ENCODE data around the gene BDKRB2.

The BDKRB2 gene
- 0 to 0.06 reads per million in 2 experiments for total RNA-seq

DNA sequence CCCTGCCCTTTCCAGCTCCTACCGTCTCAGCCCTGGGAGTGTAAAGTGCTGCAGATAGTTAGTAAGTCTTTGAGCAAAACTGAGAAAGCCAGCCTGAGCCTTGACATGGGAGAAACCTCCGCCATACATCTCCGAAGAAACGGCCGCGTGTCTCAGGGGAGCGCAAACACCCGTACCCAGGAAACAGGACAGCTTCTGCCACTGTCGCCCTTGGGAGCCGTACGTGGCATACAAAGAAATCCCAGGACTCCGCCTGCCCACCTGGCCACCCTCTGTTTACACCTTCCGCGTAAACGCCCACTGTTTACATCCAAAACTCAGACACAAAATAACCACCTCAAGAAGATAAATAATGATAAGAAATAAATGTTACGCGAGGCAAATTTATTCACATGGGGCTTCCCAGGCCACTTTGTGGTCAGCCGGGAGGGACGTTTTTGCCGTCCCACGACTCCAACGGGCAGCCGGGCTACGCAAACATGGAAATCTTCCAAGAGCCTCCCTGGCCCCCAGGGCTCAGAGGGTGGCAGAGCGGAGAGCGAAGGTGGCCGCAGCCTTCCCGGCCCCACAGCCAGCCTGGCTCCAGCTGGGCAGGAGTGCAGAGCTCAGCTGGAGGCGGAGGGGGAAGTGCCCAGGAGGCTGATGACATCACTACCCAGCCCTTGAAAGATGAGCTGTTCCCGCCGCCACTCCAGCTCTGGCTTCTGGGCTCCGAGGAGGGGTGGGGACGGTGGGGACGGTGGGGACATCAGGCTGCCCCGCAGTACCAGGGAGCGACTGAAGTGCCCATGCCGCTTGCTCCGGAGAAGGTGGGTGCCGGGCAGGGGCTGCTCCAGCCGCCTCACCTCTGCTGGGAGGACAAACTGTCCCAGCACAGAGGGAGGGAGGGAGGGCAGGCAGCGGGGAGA lies at the start of gene BDKRB2:
BDKRB2 (plus strand) TSS at position 689 of the 908 bp plus-strand sequence. CDS start 32,269 bp downstream, outside the sequence.
- no peak for DNase-seq (ENCODE audit: low read depth)

DNA sequence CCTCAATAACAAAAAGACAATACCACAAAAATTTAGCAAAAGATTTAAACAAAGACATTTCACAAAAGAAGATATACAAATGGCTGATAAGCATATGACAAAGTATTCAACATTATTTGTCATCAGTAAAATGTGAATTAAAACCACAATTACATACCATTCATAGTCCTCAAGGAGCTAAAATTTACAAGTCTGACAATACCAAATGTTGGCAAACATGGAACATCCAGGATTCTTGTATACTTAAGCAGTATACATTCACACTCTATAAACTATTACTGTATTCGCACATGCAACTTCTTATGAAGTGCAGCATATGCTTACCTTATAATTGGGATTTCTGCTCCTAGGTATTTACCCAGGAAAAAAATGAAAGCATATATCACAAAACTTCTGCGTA lies 49.7 kb upstream of the BDKRB2 start:
- DNase-seq (ENCODE audit: low read depth): no peak

DNA sequence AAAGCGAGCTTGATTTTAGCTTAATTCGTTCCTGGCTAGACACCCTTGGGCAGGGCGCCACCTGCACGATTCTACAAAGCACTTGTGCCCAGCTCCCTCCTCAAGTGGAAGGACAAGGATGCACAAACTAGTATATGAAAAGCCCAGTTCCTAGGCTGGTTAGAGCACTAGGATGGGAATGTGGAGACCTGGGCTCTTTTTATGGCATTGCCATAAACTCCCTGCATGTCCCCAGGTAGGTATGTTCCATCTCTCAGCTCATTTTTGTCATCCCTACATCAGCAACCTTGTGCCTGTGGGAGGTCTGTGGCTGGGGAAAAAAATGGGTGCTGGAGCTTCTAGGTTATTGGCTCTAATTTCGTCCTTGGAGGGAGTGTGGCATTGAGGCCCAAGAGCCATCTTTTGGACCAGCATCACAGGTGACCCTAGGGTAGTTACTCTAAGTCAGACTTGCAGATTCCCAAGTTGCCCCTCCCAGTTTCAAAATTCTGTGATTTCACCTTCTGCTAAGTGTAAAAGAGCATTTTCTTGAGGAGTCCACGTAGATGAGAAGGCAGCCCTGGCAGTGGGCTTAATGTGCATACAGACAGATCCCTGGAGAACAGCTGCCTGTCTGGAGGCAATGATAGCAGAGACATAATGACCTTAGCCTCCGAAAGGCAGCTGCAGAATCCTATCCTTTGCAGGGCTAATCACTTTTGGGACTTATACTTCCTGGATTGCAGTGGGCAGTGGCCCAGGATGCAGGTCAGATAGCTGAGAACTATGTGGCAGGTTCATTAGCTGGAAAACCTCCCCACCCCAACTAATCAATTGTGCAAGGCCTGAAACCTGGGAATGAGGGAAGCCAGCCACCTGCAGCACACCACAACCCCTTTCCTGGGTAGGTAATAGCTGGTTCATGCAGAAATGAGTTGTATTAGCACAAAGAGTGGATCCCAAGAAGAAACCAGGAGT lies 47.6 kb upstream of the BDKRB2 start:
- no peak for DNase-seq (ENCODE audit: low read depth)

DNA sequence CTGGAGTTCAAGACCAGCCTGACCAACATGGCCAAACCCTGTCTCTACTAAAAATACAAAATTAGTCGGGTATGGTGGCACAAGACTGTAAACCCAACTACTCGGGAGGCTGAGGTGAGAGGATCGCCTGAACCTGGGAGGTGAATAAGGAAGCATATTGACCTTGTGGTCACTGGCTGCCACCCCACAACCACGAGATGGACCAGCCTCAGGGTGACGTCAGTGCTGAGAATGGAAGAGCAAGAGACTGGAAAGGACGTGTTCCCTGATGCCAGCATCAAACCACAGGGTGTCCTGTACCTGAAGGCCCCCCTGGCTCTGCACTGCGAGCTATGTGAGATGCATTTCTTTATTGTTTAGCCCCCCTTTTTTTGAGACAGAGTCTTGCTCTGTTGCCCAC lies 45.9 kb upstream of the BDKRB2 start:
- DNase-seq (ENCODE audit: low read depth): no peak

DNA sequence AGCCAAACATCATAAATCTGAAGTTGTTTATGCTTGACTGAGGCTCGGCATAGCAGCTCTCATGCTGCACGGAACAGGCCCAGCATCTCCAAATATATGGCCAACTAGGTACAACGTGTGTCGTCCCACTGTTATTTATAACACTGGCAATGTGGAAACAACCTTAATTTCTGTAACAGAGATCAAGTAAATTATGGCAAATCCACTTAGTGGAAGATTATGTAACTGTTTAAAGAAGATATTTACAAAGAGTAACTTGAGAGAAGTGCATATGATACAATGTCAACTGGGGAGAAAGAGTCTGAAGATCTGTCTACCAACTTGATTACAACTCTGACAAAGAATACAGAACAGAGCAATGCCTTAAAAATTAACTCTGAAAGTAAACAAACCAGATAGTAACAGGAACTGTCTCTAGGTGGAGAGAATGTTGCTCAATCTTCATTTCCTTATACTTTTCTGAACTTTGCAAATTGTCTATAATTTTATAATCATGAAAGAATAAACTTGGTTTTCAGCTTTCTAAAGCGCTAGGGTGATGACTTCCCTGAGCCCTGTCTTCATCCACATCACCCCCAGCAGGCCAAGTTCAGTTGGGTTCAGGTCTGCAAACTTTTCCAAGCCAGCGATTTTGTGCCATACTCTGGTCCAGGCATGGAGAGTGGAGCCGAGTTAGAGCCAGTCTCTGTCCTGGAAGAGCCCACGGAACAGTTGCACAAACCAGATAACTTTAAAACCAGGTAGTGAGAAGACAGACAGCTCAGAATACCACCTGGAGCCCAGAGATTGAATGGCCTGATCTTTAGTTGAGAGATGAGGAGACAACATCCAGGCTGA lies 44.3 kb upstream of the BDKRB2 start:
- DNase-seq (ENCODE audit: low read depth): no peak

DNA sequence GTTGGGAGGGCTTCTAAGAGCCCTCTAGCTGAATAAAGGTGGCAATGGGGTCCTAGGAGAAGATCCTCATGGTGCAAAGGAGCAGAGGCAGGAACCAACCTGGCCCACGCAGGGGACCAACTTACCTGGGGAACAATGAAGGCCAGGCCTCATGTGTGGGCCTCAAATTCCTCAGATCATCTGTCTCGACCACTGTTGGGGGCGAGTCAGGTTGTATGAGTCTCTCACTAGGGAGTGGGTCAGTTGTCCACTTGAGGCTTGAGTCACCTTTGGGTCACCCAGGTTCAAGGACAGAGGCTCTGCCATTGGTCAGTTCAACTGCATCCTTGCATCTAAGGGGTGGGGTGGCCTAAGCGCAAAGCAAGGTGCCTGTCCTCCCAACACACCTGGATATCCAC lies 43.7 kb upstream of the BDKRB2 start:
- DNase-seq (ENCODE audit: low read depth): no peak

DNA sequence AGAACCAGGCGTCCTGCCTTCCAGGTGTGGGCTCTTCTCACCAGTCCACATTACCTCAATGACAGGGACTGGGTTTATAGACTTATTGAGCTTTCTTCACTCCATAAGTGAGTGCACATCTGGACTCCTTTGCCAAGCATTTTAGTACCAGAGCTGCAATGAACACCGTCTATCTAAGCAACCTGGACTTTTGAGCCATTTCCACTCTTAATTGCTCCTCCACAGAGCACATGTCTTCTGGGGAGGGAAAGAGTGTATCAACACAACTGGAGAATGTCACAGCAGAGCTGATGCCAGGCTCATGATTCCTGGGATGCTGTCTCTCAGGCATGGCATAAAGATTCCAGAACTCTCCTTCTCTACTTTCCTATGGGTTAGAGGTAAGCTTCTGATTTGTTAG lies 43.0 kb upstream of the BDKRB2 start:
- no peak for DNase-seq (ENCODE audit: low read depth)

DNA sequence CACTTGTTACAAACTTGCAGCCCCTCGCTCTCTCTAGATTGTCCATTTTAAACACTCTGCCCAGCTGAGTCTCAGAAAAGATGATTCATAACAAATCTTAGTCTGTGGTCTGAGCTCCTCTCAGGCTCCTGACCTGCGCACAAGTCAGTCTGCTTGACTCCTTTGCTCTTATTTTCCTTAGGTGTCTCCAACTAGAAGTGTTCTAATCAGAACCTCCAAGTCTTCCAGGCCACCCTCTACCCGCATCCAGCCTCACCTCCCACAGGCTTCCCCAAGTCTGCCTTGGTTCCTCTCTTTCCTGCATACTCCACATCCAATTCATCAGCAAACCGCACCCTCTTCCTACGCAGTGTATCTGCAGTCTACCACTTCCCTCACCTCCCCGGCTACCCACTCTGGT lies 42.4 kb upstream of the BDKRB2 start:
- no peak for DNase-seq (ENCODE audit: low read depth)

DNA sequence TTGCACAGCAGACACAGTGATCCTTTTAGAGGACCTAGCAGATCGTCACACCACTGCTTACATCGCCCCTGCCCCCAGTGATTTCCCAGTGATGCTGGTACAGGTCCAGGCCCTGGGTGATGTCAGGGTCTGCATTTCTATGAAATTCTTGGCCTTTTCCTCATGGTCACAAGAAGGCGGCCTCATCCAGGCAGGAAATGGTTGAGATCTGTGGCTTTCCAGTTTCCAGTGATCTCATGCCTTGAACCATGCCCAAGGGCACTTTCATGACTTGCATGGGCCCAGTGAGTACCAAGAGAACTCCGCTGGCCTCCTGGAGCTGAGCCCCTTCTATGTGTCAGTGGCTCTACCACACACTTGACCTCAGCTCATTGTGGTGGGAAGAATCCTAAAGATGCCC lies 41.9 kb upstream of the BDKRB2 start:
- DNase-seq (ENCODE audit: low read depth): no peak

DNA sequence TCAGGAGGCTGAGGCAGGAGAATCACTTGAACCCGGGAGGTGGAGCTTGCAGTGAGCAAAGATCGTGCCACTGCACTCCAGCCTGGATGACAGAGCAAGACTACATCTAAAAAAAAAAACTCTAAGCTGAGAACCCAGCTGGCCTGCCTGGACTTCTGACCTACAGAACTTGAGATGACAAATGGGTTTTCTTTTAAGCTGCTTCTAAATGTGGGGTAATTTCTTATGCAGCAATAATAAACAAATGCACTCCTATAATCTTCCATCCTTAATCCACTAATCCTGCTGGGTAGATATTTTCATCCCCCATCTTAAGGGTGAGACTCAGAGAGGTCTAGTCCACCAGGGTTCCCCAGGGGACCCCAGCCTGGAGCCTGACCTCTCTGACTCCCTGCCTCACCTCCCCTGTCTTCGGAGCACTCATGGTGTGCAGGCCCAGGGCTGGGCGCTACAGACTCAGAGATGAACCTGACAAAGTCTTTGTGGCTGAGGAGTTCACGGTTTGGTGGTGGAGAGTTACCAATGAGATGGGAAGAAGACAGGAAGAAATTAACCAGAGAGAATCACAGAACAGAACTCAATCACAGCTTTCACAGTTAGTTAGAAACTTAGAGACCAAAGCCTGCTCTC lies 39.7 kb upstream of the BDKRB2 start:
- DNase-seq (ENCODE audit: low read depth): no peak

DNA sequence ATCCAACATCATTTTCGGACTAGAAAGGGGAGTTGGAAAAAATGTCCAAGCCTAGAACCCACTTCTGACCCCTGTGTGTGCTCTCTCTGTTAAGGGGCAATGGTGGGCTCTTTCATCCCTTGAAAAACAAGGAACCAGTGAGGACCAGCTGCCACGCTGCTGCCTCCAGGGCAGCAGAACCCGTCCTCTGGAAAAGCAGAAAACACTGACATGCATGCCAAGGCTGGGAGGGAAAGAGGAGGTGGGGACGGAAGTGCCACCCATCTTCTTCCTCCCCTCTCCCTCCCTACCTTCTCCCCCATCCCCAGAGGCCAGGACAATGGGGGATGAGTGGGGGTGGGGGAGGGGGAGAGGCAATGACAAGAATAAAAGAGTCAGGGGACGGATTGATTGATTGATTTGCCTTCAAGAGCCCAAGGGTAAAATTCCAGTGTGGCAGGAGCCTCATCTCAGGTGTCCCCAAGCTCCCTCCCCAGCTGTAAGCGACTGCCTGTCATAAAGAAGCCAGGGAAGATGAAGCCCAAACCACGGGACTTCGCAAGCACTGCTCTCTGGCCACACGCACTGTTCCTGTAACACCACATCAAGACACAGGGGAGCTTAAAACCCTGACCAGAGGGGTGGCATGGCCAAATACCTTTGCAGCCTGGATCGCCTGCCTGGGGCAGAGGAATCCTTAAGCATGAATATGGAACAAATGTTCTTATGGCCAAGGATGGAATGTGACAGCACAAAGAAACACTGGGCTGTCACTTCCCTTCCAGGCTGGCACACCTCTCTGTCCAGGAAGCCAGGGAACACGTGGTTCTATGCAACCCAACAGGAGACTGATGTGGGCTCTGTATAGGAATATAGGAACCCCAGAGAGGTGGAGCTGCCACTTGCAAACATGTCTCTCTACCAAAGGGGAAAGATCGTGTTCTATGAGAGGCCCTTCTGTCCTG lies 38.9 kb upstream of the BDKRB2 start:
- DNase-seq (ENCODE audit: low read depth): no peak

DNA sequence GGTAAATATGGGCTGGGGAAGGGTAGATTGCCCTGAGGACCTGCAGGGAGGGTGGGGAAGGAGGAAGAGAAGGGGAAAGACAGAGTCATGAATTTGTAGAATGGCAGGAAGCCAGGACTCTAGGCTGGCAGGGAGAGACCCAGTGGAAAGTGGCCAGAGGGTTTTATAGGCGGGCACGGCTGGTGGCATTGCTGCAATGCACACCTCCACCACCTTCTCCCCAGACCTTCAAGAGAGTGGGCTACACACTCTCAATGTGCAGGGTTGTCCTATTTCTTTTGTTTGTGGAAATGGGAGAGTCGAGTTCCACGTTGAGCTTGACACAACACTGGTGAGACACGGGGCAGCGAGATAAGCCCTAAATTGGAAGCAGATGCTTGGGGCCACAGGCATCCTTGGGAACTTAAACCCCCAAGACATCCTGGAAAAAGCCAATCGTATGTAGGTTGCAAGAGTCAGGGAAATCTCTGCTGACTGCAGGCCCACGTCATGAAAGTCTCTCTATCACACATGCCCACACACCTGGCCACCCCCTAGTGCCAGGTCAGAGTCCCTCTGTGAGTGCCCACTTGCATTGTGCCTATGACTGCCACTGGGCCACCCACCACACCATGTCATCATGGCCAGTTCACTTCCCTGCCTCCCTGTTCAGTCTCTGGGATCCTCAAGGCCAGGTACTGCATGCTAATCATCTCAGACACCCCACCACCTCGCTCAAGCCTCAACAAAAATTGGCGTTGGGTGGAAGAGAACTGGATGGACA lies 38.0 kb upstream of the BDKRB2 start:
- DNase-seq (ENCODE audit: low read depth): no peak

DNA sequence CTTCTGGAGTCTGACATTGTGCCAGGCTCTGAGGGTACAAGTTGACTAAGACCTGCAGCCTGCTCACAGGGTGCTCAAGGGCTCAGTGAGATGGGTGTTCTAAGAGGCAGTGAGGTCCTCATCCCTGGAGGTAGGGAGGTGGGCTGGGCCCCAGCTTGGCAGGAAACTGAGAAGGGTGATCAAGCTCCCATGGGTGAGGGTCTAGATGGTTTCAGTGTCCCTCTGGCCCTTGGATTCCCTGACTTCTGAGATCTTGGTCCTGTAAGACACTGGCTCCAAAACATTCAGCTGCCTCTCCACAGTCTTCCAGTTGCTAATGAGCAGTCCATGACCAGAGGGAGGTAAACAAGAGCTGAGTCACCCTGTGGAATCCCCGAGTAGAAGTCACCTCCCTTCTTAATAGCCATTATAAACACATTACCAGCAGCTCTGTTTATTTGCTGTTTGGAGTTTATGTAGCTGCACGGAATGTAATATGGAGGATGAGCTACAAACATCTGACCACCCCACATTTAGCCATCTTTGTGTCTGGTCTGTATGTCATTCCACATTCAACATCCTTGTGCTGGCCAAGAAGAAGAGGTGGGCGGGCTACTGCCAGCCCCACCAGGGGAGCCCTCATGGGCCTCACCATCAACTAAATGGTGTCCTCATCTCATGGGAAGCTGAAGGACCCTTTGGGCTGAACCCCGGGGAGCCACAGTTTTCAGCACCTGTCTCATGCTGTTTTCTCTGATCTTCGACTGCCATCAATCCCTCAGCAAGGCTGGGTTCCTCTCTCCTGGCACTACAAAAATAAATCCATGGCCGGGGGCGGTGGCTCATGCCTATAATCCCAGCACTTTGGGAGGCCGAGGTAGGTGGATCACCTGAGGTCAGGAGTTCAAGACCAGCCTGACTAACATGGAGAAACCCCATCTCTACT lies 37.2 kb upstream of the BDKRB2 start:
- DNase-seq (ENCODE audit: low read depth): no peak

DNA sequence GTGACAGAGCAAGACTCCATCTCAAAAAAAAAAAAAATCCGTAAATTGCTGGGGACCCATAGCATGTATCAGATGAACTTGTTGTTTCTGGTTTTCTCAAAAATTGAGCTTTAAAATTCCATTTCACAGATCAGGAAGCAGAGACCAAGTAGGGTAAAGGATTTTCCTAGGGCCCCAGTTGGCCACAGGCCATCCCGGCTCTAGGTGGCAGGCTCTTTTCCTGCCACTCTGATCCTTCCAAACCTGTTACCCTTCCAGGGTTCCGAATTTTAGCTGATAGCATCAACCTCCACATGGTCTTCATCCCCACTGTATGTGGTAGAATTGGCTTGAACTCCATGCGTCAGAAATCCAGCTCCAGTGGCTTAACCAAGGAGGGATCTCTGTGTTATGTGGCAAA lies 36.1 kb upstream of the BDKRB2 start:
- DNase-seq (ENCODE audit: low read depth): no peak

DNA sequence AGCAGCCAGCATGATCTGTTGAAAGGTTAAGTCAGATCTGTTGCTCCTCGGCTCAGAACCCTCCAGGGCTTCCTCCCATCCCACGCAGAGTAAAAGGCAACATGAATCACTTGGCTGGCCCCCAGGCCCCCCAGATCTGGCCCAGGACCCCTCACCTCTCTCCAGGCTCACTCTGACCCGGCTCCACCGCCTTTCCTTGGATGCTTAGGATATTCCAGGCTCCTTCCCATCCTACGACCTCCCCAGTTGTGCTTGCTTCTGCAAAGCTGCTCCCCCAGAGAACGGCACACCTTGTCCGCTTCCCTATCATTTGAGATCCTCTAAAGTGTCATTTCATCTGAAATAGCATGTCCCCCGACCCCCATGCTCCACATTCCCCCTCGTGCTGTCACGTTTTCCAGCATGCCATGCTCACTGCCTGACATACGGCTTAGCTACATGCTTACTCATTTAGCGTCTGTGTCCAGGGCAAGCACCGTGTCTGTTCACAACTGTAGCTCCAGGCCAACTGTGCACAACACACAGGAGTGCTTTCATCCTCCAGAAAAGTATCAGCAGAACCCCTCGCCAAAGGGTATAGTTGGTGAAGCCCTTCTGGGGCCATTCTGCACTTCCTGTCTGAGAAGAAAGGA lies 33.6 kb upstream of the BDKRB2 start:
- DNase-seq (ENCODE audit: low read depth): no peak

DNA sequence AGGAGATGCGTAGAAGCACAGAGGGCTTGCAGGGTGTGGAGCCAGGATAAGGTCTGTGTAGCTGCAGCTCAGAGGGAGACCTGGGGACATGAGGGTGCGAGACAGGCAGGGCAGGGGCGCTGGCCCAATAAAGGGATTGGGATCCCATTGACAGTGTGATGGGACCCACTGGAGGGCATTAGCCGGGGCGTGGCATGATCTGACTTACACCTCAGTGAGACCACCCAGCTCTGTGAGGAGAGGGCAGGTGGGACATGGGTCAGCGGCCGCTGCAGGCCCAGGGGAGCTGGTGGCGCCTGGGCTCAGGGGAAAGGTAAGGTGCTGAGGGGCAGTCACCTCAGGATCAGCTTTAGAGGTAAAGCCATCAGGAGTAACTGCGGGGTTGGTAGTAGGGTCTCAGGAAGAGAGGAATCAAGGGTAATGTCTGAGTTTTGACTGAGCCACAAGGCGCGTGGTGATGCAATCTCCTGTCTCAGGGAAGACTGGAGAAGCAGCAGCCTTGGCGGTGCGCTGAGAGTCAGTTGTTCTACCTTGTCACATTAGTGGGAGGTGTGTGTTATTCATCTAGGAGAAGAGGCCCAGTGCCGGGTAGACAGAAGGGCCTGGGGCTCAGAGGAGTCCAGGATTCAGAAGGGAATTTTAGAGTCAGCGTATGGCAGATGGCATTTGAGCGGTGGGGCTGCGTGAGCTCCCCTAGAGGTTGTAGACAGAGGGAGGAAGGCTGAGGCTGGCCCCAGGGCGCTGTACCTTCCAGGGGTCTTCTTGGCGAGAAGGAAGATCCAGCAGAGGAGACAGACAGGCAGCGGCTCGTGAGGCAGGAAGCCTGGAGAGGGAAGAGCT lies 30.8 kb upstream of the BDKRB2 start:
- no peak for DNase-seq (ENCODE audit: low read depth)

DNA sequence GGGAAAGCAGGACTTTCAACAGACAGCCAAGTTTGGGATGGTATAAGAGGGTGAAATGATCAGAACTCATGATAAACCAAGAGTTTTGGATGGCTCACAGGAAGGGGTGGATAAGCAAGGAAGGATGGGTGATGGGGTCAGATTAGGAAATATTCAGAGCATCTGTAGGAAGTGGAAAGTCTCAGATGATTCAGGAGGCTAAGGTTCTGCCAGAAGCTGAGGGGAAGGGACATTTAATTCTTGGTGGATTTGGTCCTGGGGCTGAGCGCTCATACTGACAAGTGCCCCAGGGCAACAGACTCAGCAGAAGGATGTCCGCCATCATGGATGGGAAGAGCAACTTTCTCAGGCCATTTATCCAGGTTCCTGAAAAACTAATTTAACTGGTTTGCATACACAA lies 28.4 kb upstream of the BDKRB2 start:
- no peak for DNase-seq (ENCODE audit: low read depth)

Measured in T follicular helper cell (primary cell).